WI38 (cell line): ENCODE measurements around the gene ISLR.

ENCODE experiments used
- H3K4me3 ChIP-seq: 2 replicates; pipeline ENCODE4 v1.5.1; 2011; ENCODE audit warnings: low read depth, mild to moderate bottlenecking, control low read depth, low read length
- CTCF ChIP-seq: IDR thresholded peaks from 2 replicates; pipeline ENCODE4 v1.5.1; 2012; ENCODE audit warnings: low read depth, mild to moderate bottlenecking, control low read depth, low read length

Gene ISLR

GRCh38 chr15:74134387-74135027, 39.0 kb upstream of the ISLR start:
- no peak for TF ChIP-seq CTCF
- no peak overlapping the region for H3K4me3 ChIP-seq

GRCh38 chr15:74135041-74135565, 38.4 kb upstream of the ISLR start:
- no peak overlapping the region for H3K4me3 ChIP-seq
- no peak for TF ChIP-seq CTCF

GRCh38 chr15:74136540-74136813, 37.0 kb upstream of the ISLR start:
- H3K4me3 ChIP-seq, result no peak overlapping the region
- no peak for TF ChIP-seq CTCF

- H3K4me3 ChIP-seq, result no peak overlapping the region
- no peak for TF ChIP-seq CTCF
Observed at GRCh38 chr15:74136814-74137536, 36.5 kb upstream of the ISLR start.

- TF ChIP-seq CTCF, result no peak
- H3K4me3 ChIP-seq, result no peak overlapping the region
Observed at GRCh38 chr15:74137537-74137894, 36.0 kb upstream of the ISLR start.

GRCh38 chr15:74138642-74139041, 34.9 kb upstream of the ISLR start:
- H3K4me3 ChIP-seq, result no peak overlapping the region
- no peak for TF ChIP-seq CTCF

- H3K4me3 ChIP-seq, result no peak overlapping the region
- TF ChIP-seq CTCF, result no peak
Observed at GRCh38 chr15:74141591-74141990, 31.9 kb upstream of the ISLR start.
